C4-2B (cell line): ENCODE results near the gene PAX3.

Experiments
- CTCF ChIP-seq: fragments of 450-650 bp; conservative IDR thresholded peaks from 2 replicates; pipeline ENCODE4 v1.5.1; 2017; ENCODE audit warnings: mild to moderate bottlenecking
- ZFX ChIP-seq: fragments of 450-650 bp; IDR thresholded peaks from 2 replicates; pipeline ENCODE4 v1.6.1; 2017

- TF ChIP-seq CTCF (no peak), ZFX (no peak)
These were observed 12.0 kb upstream of the PAX3 start for GRCh38 chr2:222310747-222311318.
